Stromal cell of bone marrow (primary cell): ENCODE results near the gene UBE2D4.
"Not testable (repeated sequence)": the region's sequence is repeated elsewhere in the genome, so short reads cannot be mapped to it uniquely, and the experiment has no call there.

Experiments
- DNase-seq: peaks from one replicate; pipeline ENCODE4 v3.0.0-alpha.2; 2012; ENCODE audit warnings: low read depth

Gene UBE2D4

GRCh38 chr7:43968172-43969040 is 42.2 kb downstream of the UBE2D4 start:
- peak; percentile 1 for DNase-seq

- not testable (repeated sequence) for DNase-seq
Measured at GRCh38 chr7:43969586-43969985, 43.4 kb downstream of the UBE2D4 start.

- DNase-seq, result not testable (repeated sequence)
Measured at GRCh38 chr7:43970698-43971097, 44.5 kb downstream of the UBE2D4 start.

- DNase-seq, result not testable (repeated sequence)
Measured at GRCh38 chr7:43974033-43974573, 47.9 kb downstream of the UBE2D4 start.

- not testable (repeated sequence) for DNase-seq
Measured at GRCh38 chr7:43974725-43975482, 48.7 kb downstream of the UBE2D4 start.

DNA sequence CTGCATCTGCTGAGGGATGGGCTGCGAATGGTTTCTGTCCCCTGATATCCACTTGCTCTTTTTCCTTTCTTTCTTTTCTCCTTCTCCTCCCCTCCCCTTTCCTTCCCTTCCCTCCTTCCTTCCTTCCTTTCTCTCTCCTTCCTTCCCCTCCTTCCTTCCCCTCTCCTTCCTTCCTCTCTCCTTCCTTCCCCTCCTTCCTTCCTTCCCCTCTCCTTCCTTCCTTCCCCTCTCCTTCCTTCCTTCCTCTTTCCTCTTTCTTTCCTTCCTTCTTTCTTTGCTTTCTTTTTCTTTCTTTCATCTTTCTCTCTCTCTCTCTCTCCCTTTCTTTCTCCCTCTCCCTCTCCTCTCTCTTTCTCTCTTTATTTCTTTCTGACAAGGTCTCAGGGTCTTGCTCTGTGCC is 51.3 kb downstream of the UBE2D4 start:
- no peak for DNase-seq

DNA sequence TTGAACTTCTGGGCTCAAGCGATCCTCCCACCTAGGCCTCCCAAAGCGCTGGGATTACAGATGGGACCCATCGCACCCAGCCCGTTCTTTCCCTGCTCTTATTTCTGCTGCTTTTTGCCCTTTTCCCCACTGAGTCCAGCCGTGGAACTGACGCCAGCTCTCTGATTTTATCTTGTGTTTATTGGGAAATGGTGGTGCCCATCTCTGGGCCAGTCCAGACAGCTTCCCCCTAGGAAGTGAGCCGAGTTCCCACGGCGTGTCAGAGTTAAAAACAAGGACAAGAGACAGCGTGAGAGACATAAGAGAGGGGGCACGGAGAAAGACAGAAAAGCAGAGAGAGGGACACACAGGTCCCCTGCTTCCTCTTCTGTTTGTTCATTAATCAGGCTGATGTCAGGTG is 51.9 kb downstream of the UBE2D4 start:
- not testable (repeated sequence) for DNase-seq

- DNase-seq, result not testable (repeated sequence)
Measured at GRCh38 chr7:43982848-43983247, 56.6 kb downstream of the UBE2D4 start.

DNA sequence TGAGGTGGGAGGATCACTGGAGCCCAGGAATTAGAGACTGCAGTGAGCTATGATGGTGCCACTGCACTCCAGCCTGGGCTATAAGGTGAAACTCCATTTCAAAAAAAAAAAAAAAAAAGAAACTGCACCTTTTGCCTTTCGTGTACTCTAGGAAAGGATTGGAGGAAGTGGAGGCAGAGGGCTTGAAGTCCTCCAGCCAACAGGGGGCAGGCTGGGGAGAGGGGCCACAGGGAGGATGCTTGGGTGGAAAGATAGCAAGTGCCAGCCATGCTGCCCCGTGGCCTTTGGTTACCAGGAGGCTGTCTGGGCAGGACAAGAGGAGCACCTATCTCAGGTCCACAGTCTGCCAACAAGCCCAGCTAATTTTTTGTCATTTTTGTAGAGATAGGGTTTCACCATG is 57.5 kb downstream of the UBE2D4 start:
- not testable (repeated sequence) for DNase-seq

GRCh38 chr7:43985904-43986864 is 59.9 kb downstream of the UBE2D4 start:
- peak; percentile 33 for DNase-seq

DNA sequence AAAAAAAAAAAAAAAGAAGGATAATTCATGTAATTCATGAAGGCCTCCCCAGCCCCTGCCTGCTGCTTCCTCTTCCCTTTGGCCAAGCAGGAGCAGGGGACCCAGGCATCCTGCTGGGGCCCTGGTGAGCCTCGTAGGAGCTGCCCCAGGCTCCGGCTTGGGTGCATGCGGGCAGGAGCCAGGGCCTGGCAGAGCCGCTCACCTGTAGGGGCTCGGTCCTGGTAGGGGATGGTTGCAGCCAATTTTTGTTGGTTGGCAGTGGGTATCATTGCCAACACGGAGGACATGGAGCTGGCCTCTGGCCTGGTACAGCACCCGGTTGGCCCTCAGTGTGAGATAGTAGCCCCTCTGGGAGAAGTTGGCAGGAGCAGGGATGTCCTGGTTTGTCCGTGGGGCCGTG is 61.2 kb downstream of the UBE2D4 start:
- DNase-seq, result not testable (repeated sequence)

- DNase-seq, result not testable (repeated sequence)
Measured at GRCh38 chr7:43990011-43990585, 63.9 kb downstream of the UBE2D4 start.

DNA sequence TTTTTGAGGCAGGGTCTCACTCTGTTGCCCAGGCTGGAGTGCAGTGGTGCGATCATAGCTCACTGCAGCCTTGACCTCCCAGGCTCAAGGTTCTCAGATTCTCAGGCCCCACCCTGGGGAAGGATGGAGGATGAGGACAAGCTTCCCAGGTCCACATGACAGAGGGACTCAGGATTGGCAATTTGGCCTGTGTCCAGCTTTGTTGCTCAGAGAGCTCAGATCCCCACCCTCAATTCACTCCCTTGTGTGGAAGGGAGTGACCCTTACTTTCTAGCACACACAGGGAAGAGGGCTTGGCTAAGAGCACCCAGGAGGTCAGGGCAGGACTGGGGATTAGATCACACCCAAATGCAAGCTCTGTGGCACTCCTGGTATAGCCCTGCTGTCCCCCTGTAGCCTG is 64.6 kb downstream of the UBE2D4 start:
- not testable (repeated sequence) for DNase-seq

DNA sequence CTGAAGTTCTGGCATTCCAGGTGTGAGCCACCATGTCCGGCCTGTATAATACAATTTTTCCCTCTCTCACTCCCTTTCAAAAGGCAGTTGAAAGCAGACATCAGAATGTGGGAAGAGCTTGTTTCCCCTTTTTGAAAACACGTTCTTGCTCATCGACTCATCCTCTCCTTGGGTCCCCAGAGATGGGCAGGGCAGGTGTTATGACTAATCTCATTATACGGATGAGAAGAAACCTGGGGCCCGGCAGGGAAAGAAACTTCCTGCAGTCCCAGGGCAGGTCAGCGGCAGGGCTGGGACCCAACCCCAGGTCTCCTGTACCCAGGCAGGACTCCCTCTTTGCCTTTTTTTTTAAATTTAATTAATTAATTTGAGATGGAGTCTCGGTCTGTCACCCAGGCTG is 66.7 kb downstream of the UBE2D4 start:
- not testable (repeated sequence) for DNase-seq

GRCh38 chr7:43994681-43995080 is 68.4 kb downstream of the UBE2D4 start:
- DNase-seq, result not testable (repeated sequence)

DNA sequence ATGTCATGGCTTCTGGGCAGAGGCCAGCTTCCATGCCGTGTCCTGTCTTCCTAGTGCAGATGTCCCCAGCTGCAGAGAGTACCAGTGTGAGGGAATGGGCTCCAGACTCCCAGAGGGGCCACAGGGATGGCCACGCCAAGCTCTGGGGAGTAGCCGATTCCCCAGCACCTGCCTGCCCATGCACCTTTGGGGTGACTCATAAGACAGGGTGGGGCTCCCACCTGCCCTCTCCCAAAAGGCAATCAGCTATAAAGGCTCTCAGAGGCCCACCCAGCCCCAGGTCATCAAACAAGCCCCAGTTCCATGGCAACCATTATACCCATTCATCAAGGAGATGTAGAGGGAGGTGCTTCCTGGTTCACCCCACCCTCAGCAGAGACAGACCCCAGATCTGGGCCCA is 71.3 kb downstream of the UBE2D4 start, which contains the start of gene SPDYE1:
Gene SPDYE1, plus strand, starts transcription at position 366 of the 400 bp plus-strand sequence. CDS start 2,053 bp downstream, outside the sequence.
- not testable (repeated sequence) for DNase-seq
